Upper lobe of left lung (tissue), 6 donors: Measurements from ENCODE around the gene BEGAIN. TPM values are rescaled to one million over a fixed set of nuclear protein-coding genes. Genes with fewer than 3 reads are reported as not detected.
A peak's percentile ranks its signal among the peaks of the same experiment; 100 is the strongest.

Experiments
- ATAC-seq, 2 donors: fragments of 200-7000 bp; cut with Tn5 transposase; one replicate each; pipeline ENCODE4 v1.9.1; 2022; ENCODE audit warnings: mild to moderate bottlenecking in 2 of 2, moderate library complexity in 2 of 2; ENCODE audit not compliant: low FRiP score in 2 of 2
- DNase-seq, 2 donors: peaks; one replicate each; pipeline ENCODE4 v3.0.0-alpha.2; 2019 to 2020
- H3K27ac ChIP-seq, 4 donors: fragments of 200-600 bp; sonication (generic); one replicate each; pipeline ENCODE4 v1.5.1; 2016 to 2019
- H3K27me3 ChIP-seq, 4 donors: fragments of 200-600 bp; sonication (generic); one replicate each; pipeline ENCODE4 v1.5.1; 2017 to 2019
- H3K36me3 ChIP-seq, 4 donors: fragments of 200-600 bp; sonication (generic); one replicate each; pipeline ENCODE4 v1.5.1; 2016 to 2019
- H3K4me1 ChIP-seq, 4 donors: fragments of 200-600 bp; sonication (generic); one replicate each; pipeline ENCODE4 v1.5.1; 2018 to 2019
- H3K4me3 ChIP-seq, 4 donors: fragments of 200-600 bp; sonication (generic); one replicate each; pipeline ENCODE4 v1.5.1; 2017 to 2019; ENCODE audit warnings: mild to moderate bottlenecking in 2 of 4, moderate library complexity in 1 of 4
- H3K9me3 ChIP-seq, 4 donors: fragments of 200-600 bp; sonication (generic); one replicate each; pipeline ENCODE4 v1.5.1; 2018 to 2019
- CTCF ChIP-seq, 6 experiments: fragments of 450-650 bp in 4 of 6; fragments of 200-600 bp in 2 of 6; sonication (generic) in 2 of 6; IDR thresholded peaks; one replicate each; pipeline ENCODE4 v1.5.1; 2016 to 2019; ENCODE audit warnings: antibody characterized with exemption in 6 of 6
- EP300 ChIP-seq, 4 donors: sonication (generic); formaldehyde crosslinking; IDR thresholded peaks; one replicate each; pipeline ENCODE4 v1.5.1; 2017; ENCODE audit warnings: antibody characterized with exemption in 4 of 4, control low read depth in 2 of 4
- POLR2A ChIP-seq, 4 donors: fragments of 450-650 bp; IDR thresholded peaks; one replicate each; pipeline ENCODE4 v1.5.1; 2016 to 2017; ENCODE audit warnings: antibody characterized with exemption in 4 of 4, mild to moderate bottlenecking in 2 of 4
- POLR2AphosphoS5 ChIP-seq, 2 donors: sonication (generic); formaldehyde crosslinking; IDR thresholded peaks; one replicate each; pipeline ENCODE4 v1.5.1; 2017; ENCODE audit warnings: antibody characterized with exemption in 2 of 2
- WGBS, 2 donors: methylation state at CpG; one replicate each; pipeline ENCODE4 v1.1.5; 2017 to 2018; 5-methylcytosine and 5-hydroxymethylcytosine counted together
- total RNA-seq, 6 donors: library from RNA; depleted of rRNA in 4 of 6; stranded (reverse); fragments of >200 nt in 4 of 6; gene quantifications; one replicate each; pipeline versions ENCODE4 v1.1.0 to v1.2.1, GENCODE V29; 2016 to 2021
- donor health status: DM: no; HTN: no; CAD: no; lungs with moderate emphysema.
- donor health status: DM: no; HTN: yes; CAD: no; lungs with severe emphysema.

Gene BEGAIN
- total RNA-seq, 6 donors from 2014 or later = under 0.01 to 2.0 (median 0.88) TPM

DNA sequence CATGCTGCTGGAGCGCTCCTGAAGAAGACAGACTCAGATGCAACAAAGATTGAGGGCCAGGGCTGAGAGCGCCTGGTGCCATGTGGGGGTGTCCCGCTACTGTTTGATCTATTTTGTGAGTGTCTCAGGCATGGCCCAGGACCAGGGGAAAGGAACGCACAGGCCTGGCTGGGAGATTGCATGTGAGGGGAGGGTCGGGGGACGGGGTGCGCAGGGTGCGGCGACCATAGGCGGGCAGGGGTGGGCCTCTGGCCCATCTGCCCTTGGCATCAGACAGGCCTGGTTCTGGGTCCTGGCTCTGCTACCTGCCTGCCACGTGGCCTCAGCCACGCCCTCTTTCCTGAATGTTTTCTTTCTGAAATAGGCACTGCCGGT, 47.5 kb downstream of the BEGAIN start:
- 93% methylated on average over 10 to 13 of the region's 13 CpGs for WGBS, 2 donors
- no peak for TF ChIP-seq CTCF (IDR thresholded peaks at IDR 0.05)
- no peak for TF ChIP-seq EP300 (IDR thresholded peaks at IDR 0.05)
- no peak for TF ChIP-seq POLR2AphosphoS5 (IDR thresholded peaks at IDR 0.05)
- no peak for TF ChIP-seq POLR2A (IDR thresholded peaks at IDR 0.05)
- DNase-seq = peak in 1 of 2 donors; percentile 68
- Histone ChIP-seq H3K9me3 (no peaks in the 10 kb centered on the region), H3K27me3 (no peaks in the 10 kb centered on the region), H3K36me3 (no peaks in the 10 kb centered on the region), H3K4me1 (no peaks in the 10 kb centered on the region), H3K27ac (no peak overlapping the region), H3K4me3 (no peak overlapping the region)
- no peak for ATAC-seq

DNA sequence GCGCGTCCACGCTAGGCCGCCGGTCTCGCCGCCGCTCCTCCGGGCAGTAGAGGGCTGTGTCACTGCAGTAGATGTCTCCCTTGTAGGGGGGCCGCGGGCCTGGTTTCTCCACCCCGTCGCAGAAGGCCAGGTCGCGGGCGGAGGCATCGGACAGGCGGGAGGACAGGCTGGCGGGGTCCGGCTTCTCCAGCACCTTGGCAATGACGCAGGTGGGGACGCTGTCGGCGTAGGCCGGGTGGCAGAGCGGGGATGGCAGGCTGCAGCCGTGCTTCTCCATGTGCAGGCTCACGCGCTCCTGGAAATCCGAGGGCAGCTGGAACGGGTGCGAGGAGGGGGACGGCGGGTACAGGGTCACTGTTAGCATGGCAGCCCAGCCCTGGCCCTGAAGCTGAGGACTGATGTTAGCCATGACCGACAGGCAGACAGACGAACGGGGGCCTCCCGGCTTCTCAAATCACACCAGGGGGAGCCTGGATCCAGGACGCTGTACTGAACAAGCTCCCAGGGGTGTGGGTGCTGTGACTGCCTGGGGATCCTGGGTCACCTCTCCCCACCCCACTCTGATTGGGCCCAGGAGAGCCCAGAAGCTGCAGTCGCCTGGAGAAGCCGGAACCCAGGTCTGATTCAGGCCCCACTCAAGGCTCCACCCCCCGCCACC, 48.1 kb downstream of the BEGAIN start:
- H3K9me3 ChIP-seq = no peaks in the 10 kb centered on the region
- 95% methylated on average over 27 to 38 of the region's 42 CpGs for WGBS, 2 donors
- DNase-seq (peak in 1 of 2 donors; percentile 79), ATAC-seq (no peak)
- no peaks in the 10 kb centered on the region for H3K36me3 ChIP-seq
- H3K4me1 ChIP-seq = peaks cover under 1 to 2% (median under 1%) of the 10 kb centered on the region in 4 donors
- no peaks in the 10 kb centered on the region for H3K27me3 ChIP-seq
- H3K4me3 ChIP-seq = no peak overlapping the region
- TF ChIP-seq CTCF (IDR thresholded peaks at IDR 0.05) (no peak), EP300 (IDR thresholded peaks at IDR 0.05) (no peak), POLR2A (IDR thresholded peaks at IDR 0.05) (no peak), POLR2AphosphoS5 (IDR thresholded peaks at IDR 0.05) (no peak)
- H3K27ac ChIP-seq = no peak overlapping the region

DNA sequence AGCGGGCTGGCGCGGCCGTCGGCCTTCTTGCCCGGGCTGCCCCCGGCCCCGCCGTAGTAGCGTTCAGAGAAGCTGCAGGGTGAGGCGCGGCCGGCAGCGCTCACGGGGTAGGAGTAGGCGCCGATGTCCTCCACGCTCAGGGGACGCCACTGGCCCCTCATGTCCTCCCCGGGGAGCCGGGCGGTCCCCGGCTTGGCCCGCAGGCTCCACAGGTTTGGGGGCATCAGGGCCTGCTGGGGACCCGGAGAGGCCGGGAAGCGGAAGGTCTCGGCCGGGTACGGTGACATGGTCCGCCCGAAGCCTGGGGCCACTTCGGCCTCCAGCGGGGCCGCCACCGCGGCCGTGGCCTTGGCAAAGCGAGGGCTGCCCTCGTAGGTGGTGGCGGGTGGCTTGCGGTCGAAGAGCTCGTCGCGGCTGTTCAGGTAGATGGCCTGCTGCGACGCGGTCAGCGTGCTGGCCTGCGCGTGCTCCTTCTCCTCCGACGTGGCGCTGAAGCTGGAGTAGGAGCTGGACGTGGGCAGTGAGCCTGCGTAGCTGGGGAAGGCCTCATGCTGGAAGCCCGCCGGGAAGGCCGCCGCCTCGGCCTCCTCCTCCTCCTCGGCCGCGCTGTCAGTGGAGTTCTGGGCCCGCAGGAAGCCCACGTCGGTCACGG, 48.7 kb downstream of the BEGAIN start:
- no peaks in the 10 kb centered on the region for H3K36me3 ChIP-seq
- no peak overlapping the region for H3K27ac ChIP-seq
- H3K27me3 ChIP-seq = no peaks in the 10 kb centered on the region
- ATAC-seq = no peak
- peaks cover 5 to 8% (median 7%) of the 10 kb centered on the region in 4 donors for H3K4me1 ChIP-seq
- no peak overlapping the region for H3K4me3 ChIP-seq
- TF ChIP-seq POLR2A (IDR thresholded peaks at IDR 0.05) (no peak), EP300 (IDR thresholded peaks at IDR 0.05) (no peak), CTCF (IDR thresholded peaks at IDR 0.05) (no peak), POLR2AphosphoS5 (IDR thresholded peaks at IDR 0.05) (no peak)
- H3K9me3 ChIP-seq = no peaks in the 10 kb centered on the region
- 98% methylated on average over 21 to 69 of the region's 69 CpGs for WGBS, 2 donors
- peak in 1 of 2 donors; percentile 84 for DNase-seq

- H3K4me3 ChIP-seq = no peak overlapping the region
Observed at GRCh38 chr14:100537446-100538350, 49.5 kb downstream of the BEGAIN start.

More at GRCh38 chr14:100537446-100538350, 49.5 kb downstream of the BEGAIN start:
- Histone ChIP-seq H3K27ac (no peak overlapping the region), H3K27me3 (no peaks in the 10 kb centered on the region), H3K9me3 (no peaks in the 10 kb centered on the region), H3K36me3 (no peaks in the 10 kb centered on the region), H3K4me1 (peaks cover 5 to 13% (median 9%) of the 10 kb centered on the region in 4 donors)
- 82 to 87% methylated on average over 26 to 43 of the region's 53 CpGs for WGBS, 2 donors
- DNase-seq (no peak), ATAC-seq (no peak)
- TF ChIP-seq POLR2AphosphoS5 (IDR thresholded peaks at IDR 0.05) (no peak), EP300 (IDR thresholded peaks at IDR 0.05) (no peak), CTCF (IDR thresholded peaks at IDR 0.05) (no peak), POLR2A (IDR thresholded peaks at IDR 0.05) (no peak)
